ENCODE data around the gene APOA5. TPM values are rescaled to one million over a fixed set of nuclear protein-coding genes. Genes with fewer than 3 reads are reported as not detected.

Gene APOA5
- total and polyA plus RNA-seq, 9 of the 15 experiments (the other 6 are each of a cell fraction or from before 2014, with no cell fraction given), result not detected

DNA sequence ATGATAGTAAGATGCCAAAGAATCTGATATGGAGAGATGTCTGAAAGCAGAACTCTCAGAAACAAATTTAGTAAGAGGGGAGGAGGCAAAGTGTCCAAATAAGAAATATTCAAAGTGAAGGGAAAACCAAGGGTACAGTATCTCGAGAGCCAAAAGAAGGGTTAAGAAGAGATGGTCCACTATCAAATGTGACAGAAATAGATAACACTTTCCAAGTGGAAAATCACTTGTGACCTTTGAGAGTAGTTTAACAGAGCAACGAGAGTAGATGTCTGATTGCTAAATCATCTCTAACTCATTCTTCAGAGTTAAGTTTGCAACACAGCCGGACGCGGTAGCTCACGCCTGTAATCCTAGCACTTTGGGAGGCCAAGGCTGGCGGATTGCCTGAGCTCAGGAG, 14.6 kb downstream of the APOA5 start (continued):
- no peak for TF ChIP-seq ZNF212 (CRISPR knock-in tag; IDR thresholded peaks at IDR 0.05)
- TF ChIP-seq ZNF561 (CRISPR knock-in tag; conservative IDR thresholded peaks at IDR 0.05), result no peak
- TF ChIP-seq PRMT5 (CRISPR knock-in tag; IDR thresholded peaks at IDR 0.05), result no peak
- no peak for TF ChIP-seq CTBP1 (IDR thresholded peaks at IDR 0.05; ENCODE audit: borderline replicate concordance)
- TF ChIP-seq ZNF174 (CRISPR knock-in tag; IDR thresholded peaks at IDR 0.05), result no peak
- TF ChIP-seq HNRNPH1 (optimal IDR thresholded peaks at IDR 0.05; ENCODE audit: low read depth, low read length), result no peak
- no peak for TF ChIP-seq PRPF4 (IDR thresholded peaks at IDR 0.05; ENCODE audit: insufficient read depth, low read depth, low read length, poor library complexity, severe bottlenecking)
- no peak for TF ChIP-seq TBL1XR1 (IDR thresholded peaks at IDR 0.05; ENCODE audit: low read length in 2 of 2)
- no peak for TF ChIP-seq ZNF121 (CRISPR knock-in tag; conservative IDR thresholded peaks at IDR 0.05)
- no peak for TF ChIP-seq BRCA1 (IDR thresholded peaks at IDR 0.05)
- TF ChIP-seq BRCA1 (CRISPR knock-in tag; IDR thresholded peaks at IDR 0.05), result no peak
- TF ChIP-seq ZNF217 (CRISPR knock-in tag; IDR thresholded peaks at IDR 0.05), result no peak
- no peak for TF ChIP-seq HMGN3 (IDR thresholded peaks at IDR 0.05; ENCODE audit: borderline replicate concordance, extremely low read depth, insufficient read length, low read depth, low read length)
- TF ChIP-seq NBN (IDR thresholded peaks at IDR 0.05; ENCODE audit: low read depth), result no peak
- TF ChIP-seq, protein P1, sequence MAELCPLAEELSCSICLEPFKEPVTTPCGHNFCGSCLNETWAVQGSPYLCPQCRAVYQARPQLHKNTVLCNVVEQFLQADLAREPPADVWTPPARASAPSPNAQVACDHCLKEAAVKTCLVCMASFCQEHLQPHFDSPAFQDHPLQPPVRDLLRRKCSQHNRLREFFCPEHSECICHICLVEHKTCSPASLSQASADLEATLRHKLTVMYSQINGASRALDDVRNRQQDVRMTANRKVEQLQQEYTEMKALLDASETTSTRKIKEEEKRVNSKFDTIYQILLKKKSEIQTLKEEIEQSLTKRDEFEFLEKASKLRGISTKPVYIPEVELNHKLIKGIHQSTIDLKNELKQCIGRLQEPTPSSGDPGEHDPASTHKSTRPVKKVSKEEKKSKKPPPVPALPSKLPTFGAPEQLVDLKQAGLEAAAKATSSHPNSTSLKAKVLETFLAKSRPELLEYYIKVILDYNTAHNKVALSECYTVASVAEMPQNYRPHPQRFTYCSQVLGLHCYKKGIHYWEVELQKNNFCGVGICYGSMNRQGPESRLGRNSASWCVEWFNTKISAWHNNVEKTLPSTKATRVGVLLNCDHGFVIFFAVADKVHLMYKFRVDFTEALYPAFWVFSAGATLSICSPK (IDR thresholded peaks at IDR 0.05; ENCODE audit: borderline replicate concordance), result no peak
- TF ChIP-seq, protein P2, sequence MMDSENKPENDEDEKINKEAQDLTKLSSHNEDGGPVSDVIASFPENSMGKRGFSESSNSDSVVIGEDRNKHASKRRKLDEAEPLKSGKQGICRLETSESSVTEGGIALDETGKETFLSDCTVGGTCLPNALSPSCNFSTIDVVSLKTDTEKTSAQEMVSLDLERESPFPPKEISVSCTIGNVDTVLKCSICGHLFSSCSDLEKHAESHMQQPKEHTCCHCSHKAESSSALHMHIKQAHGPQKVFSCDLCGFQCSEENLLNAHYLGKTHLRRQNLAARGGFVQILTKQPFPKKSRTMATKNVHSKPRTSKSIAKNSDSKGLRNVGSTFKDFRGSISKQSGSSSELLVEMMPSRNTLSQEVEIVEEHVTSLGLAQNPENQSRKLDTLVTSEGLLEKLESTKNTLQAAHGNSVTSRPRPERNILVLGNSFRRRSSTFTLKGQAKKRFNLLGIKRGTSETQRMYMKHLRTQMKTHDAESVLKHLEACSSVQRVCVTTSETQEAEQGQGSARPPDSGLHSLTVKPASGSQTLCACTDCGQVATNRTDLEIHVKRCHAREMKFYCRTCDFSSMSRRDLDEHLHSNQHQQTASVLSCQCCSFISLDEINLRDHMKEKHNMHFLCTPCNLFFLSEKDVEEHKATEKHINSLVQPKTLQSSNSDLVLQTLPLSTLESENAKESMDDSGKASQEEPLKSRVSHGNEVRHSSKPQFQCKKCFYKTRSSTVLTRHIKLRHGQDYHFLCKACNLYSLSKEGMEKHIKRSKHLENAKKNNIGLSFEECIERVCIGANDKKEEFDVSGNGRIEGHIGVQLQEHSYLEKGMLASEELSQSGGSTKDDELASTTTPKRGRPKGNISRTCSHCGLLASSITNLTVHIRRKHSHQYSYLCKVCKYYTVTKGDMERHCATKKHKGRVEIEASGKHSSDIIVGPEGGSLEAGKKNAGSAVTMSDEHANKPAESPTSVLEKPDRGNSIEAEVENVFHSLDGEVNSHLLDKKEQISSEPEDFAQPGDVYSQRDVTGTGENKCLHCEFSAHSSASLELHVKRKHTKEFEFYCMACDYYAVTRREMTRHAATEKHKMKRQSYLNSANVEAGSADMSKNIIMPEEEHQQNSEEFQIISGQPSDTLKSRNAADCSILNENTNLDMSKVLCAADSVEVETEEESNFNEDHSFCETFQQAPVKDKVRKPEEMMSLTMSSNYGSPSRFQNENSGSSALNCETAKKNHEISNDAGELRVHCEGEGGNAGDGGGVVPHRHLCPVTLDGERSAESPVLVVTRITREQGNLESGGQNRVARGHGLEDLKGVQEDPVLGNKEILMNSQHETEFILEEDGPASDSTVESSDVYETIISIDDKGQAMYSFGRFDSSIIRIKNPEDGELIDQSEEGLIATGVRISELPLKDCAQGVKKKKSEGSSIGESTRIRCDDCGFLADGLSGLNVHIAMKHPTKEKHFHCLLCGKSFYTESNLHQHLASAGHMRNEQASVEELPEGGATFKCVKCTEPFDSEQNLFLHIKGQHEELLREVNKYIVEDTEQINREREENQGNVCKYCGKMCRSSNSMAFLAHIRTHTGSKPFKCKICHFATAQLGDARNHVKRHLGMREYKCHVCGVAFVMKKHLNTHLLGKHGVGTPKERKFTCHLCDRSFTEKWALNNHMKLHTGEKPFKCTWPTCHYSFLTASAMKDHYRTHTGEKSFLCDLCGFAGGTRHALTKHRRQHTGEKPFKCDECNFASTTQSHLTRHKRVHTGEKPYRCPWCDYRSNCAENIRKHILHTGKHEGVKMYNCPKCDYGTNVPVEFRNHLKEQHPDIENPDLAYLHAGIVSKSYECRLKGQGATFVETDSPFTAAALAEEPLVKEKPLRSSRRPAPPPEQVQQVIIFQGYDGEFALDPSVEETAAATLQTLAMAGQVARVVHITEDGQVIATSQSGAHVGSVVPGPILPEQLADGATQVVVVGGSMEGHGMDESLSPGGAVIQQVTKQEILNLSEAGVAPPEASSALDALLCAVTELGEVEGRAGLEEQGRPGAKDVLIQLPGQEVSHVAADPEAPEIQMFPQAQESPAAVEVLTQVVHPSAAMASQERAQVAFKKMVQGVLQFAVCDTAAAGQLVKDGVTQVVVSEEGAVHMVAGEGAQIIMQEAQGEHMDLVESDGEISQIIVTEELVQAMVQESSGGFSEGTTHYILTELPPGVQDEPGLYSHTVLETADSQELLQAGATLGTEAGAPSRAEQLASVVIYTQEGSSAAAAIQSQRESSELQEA (IDR thresholded peaks at IDR 0.05; ENCODE audit: low read depth), result no peak
- TF ChIP-seq, protein P3, sequence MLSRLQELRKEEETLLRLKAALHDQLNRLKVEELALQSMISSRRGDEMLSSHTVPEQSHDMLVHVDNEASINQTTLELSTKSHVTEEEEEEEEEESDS (CRISPR knock-in tag; IDR thresholded peaks at IDR 0.05), result no peak
- TF ChIP-seq, protein P4, sequence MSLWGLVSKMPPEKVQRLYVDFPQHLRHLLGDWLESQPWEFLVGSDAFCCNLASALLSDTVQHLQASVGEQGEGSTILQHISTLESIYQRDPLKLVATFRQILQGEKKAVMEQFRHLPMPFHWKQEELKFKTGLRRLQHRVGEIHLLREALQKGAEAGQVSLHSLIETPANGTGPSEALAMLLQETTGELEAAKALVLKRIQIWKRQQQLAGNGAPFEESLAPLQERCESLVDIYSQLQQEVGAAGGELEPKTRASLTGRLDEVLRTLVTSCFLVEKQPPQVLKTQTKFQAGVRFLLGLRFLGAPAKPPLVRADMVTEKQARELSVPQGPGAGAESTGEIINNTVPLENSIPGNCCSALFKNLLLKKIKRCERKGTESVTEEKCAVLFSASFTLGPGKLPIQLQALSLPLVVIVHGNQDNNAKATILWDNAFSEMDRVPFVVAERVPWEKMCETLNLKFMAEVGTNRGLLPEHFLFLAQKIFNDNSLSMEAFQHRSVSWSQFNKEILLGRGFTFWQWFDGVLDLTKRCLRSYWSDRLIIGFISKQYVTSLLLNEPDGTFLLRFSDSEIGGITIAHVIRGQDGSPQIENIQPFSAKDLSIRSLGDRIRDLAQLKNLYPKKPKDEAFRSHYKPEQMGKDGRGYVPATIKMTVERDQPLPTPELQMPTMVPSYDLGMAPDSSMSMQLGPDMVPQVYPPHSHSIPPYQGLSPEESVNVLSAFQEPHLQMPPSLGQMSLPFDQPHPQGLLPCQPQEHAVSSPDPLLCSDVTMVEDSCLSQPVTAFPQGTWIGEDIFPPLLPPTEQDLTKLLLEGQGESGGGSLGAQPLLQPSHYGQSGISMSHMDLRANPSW (CRISPR knock-in tag; IDR thresholded peaks at IDR 0.05), result no peak

Data from K562 (cell line).